ENCODE results near the gene RAD51B.

DNA sequence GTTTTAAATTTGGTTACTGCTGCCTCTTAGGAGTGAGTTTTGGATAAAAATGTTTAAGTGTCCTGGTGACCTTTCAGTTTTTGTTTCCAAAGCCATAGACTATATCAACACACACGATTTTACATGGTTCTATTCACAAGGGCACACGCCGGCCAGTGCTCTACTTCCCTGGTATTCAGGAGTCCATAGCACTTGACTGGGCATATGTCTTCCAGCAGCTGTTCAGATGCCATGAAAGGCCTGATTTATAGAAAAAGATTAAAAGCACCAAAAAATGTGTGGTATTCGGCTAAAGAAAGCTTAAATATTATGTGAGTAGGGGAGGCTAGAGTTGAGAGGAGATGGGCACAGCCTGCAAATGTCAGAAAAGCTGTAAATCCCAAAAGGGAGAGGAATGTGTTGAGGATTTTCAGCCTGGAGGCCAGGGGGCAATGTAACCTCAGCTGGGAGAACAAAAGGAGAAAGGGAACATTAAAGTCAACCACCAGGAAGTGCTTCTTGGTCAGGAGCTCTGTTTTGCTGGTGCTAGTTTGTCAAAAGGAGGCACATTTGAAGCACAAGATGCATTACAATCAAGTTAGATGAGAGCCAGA is 478.4 kb downstream of the RAD51B start:
- TF ChIP-seq POLR2A (IDR thresholded peaks at IDR 0.05) (no peak), EP300 (IDR thresholded peaks at IDR 0.05) (no peak)
- TF ChIP-seq, protein P1, sequence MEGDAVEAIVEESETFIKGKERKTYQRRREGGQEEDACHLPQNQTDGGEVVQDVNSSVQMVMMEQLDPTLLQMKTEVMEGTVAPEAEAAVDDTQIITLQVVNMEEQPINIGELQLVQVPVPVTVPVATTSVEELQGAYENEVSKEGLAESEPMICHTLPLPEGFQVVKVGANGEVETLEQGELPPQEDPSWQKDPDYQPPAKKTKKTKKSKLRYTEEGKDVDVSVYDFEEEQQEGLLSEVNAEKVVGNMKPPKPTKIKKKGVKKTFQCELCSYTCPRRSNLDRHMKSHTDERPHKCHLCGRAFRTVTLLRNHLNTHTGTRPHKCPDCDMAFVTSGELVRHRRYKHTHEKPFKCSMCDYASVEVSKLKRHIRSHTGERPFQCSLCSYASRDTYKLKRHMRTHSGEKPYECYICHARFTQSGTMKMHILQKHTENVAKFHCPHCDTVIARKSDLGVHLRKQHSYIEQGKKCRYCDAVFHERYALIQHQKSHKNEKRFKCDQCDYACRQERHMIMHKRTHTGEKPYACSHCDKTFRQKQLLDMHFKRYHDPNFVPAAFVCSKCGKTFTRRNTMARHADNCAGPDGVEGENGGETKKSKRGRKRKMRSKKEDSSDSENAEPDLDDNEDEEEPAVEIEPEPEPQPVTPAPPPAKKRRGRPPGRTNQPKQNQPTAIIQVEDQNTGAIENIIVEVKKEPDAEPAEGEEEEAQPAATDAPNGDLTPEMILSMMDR (IDR thresholded peaks at IDR 0.05): peak in 1 of 3 donors; percentile 24

All from ovary (tissue), 3 donors.